WERI-Rb-1 (cell line): ENCODE results near the gene STAP1.
"Not testable (repeated sequence)": the region's sequence is repeated elsewhere in the genome, so short reads cannot be mapped to it uniquely, and the experiment has no call there.

Source experiments
- DNase-seq: peaks from one replicate; pipeline ENCODE4 v3.0.0-alpha.2; 2020
- H3K27ac ChIP-seq: fragments of 250-450 bp; sonication (Bioruptor Pico); 2 replicates; pipeline ENCODE4 v1.5.1; 2020; ENCODE audit warnings: mild to moderate bottlenecking, moderate library complexity
- H3K27me3 ChIP-seq: fragments of 250-450 bp; sonication (Bioruptor Pico); 2 replicates; pipeline ENCODE4 v1.5.1; 2021; ENCODE audit warnings: mild to moderate bottlenecking, low read depth, moderate library complexity; ENCODE audit not compliant: insufficient read depth, severe bottlenecking
- H3K36me3 ChIP-seq: fragments of 250-450 bp; sonication (Bioruptor Pico); 2 replicates; pipeline ENCODE4 v1.5.1; 2020; ENCODE audit warnings: mild to moderate bottlenecking, moderate library complexity
- H3K4me3 ChIP-seq: 2 replicates; pipeline ENCODE4 v1.5.1; 2011; ENCODE audit warnings: low read depth, mild to moderate bottlenecking, control low read depth, low read length
- H3K9me3 ChIP-seq: fragments of 250-450 bp; sonication (Bioruptor Pico); 2 replicates; pipeline ENCODE4 v1.5.1; 2021; ENCODE audit warnings: mild to moderate bottlenecking, moderate library complexity; ENCODE audit not compliant: severe bottlenecking
- TF ChIP-seq, protein P1 (sequence below): IDR thresholded peaks from 2 replicates; pipeline ENCODE4 v1.5.1; 2011; ENCODE audit warnings: low read depth, mild to moderate bottlenecking, control low read depth, inconsistent platforms, low read length

The STAP1 gene

DNA sequence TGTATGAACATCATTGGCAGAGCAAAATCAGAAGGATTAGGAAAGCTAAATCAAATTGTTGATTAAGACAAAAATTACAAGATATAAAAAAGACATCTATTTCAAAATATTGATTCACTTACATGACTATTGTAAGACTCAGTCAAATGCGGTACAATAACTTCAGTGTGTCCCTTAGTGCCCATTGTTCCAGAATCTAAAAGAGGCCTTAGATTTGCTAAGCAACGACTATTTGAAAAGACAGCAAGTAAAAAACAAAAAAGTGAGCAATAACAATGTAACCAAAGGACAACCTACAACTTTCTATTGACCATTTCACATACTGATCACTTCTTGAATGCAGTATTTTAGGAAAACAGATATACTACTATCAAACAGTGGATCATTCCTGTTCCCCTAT lies 76.8 kb downstream of the STAP1 start:
- no peak overlapping the region for H3K27ac ChIP-seq
- no peaks in the 10 kb centered on the region for H3K9me3 ChIP-seq
- H3K4me3 ChIP-seq = no peak overlapping the region
- H3K27me3 ChIP-seq = no peaks in the 10 kb centered on the region
- TF ChIP-seq, protein P1, sequence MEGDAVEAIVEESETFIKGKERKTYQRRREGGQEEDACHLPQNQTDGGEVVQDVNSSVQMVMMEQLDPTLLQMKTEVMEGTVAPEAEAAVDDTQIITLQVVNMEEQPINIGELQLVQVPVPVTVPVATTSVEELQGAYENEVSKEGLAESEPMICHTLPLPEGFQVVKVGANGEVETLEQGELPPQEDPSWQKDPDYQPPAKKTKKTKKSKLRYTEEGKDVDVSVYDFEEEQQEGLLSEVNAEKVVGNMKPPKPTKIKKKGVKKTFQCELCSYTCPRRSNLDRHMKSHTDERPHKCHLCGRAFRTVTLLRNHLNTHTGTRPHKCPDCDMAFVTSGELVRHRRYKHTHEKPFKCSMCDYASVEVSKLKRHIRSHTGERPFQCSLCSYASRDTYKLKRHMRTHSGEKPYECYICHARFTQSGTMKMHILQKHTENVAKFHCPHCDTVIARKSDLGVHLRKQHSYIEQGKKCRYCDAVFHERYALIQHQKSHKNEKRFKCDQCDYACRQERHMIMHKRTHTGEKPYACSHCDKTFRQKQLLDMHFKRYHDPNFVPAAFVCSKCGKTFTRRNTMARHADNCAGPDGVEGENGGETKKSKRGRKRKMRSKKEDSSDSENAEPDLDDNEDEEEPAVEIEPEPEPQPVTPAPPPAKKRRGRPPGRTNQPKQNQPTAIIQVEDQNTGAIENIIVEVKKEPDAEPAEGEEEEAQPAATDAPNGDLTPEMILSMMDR = no peak
- H3K36me3 ChIP-seq = peaks cover 27% of the 10 kb centered on the region; the same call in 1 of the 2 replicates
- no peak for DNase-seq

DNA sequence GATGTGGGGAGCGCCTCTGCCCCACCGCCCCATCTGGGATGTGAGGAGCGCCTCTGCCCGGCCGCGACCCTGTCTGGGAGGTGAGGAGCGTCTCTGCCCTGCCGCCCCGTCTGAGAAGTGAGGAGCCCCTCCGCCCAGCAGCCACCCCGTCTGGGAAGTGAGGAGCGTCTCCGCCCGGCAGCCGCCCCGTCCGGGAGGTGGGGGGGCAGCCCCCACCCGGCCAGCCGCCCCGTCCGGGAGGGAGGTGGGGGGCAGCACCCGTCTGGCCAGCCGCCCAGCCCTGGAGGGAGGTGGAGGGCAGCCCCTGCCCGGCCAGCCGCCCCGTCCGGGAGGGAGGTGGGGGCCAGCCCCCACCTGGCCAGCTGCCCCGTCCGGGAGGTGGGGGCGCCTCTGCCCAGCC lies 78.5 kb downstream of the STAP1 start:
- not testable (repeated sequence) for H3K27ac ChIP-seq, H3K9me3 ChIP-seq, H3K27me3 ChIP-seq, DNase-seq, H3K4me3 ChIP-seq
- peaks cover 18% of the 10 kb centered on the region for H3K36me3 ChIP-seq

DNA sequence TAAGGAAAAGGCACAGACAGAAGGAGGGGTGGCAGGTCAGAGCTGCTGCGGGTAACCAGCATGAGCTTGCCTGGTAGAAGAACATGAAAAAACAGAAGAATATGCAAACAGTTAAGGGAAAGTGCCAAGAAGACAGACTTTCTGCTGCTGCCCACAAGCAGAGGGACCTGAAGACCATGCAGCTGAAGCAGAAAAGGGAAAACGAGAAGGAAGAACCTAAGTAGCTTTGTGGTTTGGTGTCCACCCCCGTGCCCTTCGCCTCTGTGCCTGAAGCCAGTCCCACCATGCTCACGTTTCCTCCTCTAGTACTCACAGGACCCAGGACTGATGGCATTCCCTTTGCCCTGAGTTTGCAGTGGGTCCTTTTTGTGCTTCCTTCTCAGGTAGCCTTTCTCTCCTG lies 79.6 kb downstream of the STAP1 start:
- Histone ChIP-seq H3K4me3 (no peak overlapping the region), H3K9me3 (no peaks in the 10 kb centered on the region), H3K36me3 (peaks cover 18% of the 10 kb centered on the region), H3K27me3 (no peaks in the 10 kb centered on the region), H3K27ac (no peak overlapping the region)
- TF ChIP-seq, protein P1 = no peak
- DNase-seq = no peak

DNA sequence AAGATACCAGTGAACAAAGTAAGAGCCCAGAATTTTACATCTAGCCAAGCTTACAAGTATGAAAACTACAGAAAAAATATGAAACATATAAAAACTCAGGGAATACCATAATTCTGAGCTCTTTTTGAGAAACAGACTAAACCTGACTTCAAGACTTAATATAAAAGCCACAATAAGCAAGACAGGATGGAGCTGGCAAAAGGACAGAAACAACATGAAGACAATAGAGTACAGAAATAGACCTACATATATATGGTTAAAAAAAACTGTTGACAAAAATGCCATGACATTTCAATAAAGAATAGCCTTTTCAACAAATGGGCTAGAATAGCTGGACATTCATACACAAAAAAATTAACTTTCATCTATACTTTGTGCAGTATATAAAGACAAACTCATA lies 93.0 kb downstream of the STAP1 start:
- peaks cover 8% of the 10 kb centered on the region for H3K36me3 ChIP-seq
- DNase-seq = no peak
- no peak overlapping the region for H3K27ac ChIP-seq
- H3K27me3 ChIP-seq = no peaks in the 10 kb centered on the region
- TF ChIP-seq, protein P1 = no peak
- H3K4me3 ChIP-seq = no peak overlapping the region
- H3K9me3 ChIP-seq = no peaks in the 10 kb centered on the region
